Measurements from ENCODE around the gene MND1.

The MND1 gene, protein sequence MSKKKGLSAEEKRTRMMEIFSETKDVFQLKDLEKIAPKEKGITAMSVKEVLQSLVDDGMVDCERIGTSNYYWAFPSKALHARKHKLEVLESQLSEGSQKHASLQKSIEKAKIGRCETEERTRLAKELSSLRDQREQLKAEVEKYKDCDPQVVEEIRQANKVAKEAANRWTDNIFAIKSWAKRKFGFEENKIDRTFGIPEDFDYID

DNA sequence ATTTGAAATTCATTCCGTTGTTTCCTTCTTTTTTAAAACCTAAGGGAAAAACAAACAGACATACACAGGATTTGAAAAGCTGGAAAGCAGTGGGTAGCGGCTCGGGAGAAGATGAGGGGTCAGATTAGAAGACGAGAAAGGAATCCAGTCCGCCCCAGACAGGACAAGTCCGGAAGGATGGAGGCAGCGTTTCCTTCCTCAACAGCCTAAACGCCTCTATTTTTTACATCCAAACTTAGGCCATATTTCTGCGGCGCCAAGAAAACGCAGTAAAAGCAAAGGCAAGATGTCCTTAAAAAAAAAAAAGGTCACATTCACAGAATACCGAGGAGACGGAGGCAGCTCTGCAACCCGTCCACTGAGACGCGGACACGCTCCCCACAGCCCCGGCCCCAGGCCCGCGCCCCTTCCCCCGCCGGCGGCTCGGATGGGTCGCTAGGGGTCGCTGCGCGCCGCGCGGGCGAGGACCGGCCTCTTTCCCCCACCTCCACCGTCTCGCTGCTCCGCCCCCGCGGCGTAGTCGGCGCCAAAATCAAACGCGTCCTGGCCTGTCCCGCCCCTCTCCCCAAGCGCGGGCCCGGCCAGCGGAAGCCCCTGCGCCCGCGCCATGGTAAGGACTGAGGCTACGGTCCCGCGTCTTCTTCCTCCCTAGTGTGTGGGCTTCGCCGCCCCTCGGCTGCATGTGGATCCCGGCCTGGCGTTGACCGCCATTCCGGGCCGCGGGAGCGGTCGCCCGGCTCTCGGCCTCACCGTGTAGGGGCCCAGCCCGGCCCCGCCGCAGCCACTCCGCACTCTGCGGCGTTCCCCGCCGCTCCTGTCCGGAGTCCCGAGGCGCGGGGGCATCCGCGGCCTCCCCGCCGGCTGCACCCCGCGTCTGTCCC is at the start of gene MND1:
Gene MND1 (plus strand): TSS at position 558 of the 881 bp plus-strand sequence. CDS start 50 bp downstream, at position 608.
- Histone ChIP-seq H3K9me3 (ENCODE audit: insufficient read depth, low read depth, low read length) (no peaks in the 10 kb centered on the region), H3K9ac (ENCODE audit: low read depth, low read length) (peak within 1 kb of the TSS; percentile 95), H3K27ac (ENCODE audit: low read length) (peak within 1 kb of the TSS; percentile 79), H3K4me3 (ENCODE audit: low read length) (peak within 1 kb of the TSS; percentile 80), H3K27me3 (ENCODE audit: insufficient read depth, low read length) (no peaks in the 10 kb centered on the region), H3K4me1 (ENCODE audit: insufficient read depth, low read length) (peaks cover 11% of the 10 kb centered on the region; the same call in 1 of the 2 replicates), H3K36me3 (ENCODE audit: insufficient read depth, low read depth, low read length) (peaks cover 10% of the 10 kb centered on the region; the same call in 1 of the 2 replicates)

DNA sequence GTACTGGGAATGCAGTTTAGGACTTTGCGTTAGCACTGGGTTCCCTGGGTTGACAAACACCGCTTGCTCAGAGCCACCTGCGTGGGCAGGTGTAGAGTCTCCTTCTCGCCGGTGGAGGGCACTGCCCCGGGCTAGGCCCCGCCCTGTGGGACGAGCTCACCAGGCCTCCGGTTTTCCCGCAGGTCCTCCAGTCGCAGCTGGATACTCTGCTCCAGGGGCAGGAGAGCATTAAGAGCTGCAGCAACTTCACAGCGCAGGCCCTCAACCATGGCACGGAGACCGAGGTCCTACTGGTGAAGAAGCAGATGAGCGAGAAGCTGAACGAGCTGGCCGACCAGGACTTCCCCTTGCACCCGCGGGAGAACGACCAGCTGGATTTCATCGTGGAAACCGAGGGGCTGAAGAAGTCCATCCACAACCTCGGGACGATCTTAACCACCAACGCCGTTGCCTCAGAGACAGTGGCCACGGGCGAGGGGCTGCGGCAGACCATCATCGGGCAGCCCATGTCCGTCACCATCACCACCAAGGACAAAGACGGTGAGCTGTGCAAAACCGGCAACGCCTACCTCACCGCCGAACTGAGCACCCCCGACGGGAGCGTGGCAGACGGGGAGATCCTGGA is 49.2 kb upstream of the MND1 start:
- Histone ChIP-seq H3K27ac (ENCODE audit: low read length) (no peak overlapping the region), H3K4me3 (ENCODE audit: low read length) (no peak overlapping the region), H3K4me1 (ENCODE audit: insufficient read depth, low read length) (no peaks in the 10 kb centered on the region; the same call in 1 of the 2 replicates), H3K36me3 (ENCODE audit: insufficient read depth, low read depth, low read length) (peaks cover 94% of the 10 kb centered on the region), H3K9me3 (ENCODE audit: insufficient read depth, low read depth, low read length) (peaks cover 11% of the 10 kb centered on the region), H3K27me3 (ENCODE audit: insufficient read depth, low read length) (no peaks in the 10 kb centered on the region), H3K9ac (ENCODE audit: low read depth, low read length) (no peak overlapping the region)

DNA sequence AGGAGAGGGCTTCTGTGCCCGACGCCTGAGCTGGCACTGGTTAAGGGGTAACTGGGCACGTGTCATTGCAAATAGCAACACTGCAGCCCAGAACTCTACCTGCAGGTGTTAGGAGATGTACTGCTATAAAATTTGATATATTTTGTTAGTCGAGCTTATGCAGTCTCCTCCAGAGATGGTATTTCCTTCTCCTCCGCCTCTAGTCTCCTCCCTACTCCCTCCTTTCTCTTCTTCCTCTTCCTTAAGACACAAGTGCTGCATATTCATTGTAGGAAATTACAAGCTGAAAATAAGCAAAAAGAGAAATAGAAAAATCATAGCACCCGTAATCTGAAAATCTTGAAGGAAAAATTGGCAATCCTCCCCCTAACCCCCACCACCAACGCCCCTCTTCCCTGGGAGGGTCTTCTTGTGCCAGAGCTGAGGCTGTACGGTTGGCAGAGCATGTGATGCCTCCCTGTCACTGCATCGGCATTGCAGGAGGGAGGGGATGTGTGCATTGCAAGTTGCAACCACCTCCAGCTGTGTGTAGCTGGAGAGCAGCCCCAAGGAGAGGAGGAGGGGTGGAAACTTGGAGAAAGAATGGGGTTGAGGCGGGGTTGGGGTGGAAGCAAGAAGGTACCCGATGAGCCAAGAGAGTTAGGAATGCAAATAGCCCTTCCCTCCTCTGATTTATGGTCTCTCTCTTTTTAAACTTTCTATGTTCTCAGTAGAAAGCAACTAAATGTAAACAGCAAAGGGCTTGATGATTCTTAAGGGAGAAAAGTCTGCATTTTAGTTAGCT is 48.3 kb upstream of the MND1 start:
- Histone ChIP-seq H3K9ac (ENCODE audit: low read depth, low read length) (no peak overlapping the region), H3K4me1 (ENCODE audit: insufficient read depth, low read length) (no peaks in the 10 kb centered on the region; the same call in 1 of the 2 replicates), H3K27me3 (ENCODE audit: insufficient read depth, low read length) (no peaks in the 10 kb centered on the region), H3K27ac (ENCODE audit: low read length) (no peak overlapping the region), H3K9me3 (ENCODE audit: insufficient read depth, low read depth, low read length) (peaks cover 11% of the 10 kb centered on the region), H3K4me3 (ENCODE audit: low read length) (no peak overlapping the region), H3K36me3 (ENCODE audit: insufficient read depth, low read depth, low read length) (peaks cover 88% of the 10 kb centered on the region)

DNA sequence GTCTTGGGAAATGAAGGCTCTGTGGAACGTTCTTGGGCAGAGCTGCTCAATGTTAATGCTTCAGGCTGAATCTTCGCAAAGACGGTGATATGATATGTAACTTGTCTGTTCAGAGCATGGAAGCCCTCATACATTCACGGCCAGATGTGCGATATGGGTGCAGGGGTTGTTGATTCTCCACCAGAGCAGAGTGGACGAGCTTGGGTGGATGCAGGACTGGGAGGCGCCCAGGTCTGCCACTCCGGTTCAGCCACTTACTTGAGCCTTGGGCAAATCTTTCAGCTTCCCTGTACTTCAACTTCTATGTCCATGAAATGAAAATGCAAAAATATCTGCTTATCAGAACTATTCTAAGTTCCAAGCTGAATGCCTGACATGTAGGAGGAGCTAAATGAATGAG is 47.4 kb upstream of the MND1 start:
- Histone ChIP-seq H3K27ac (ENCODE audit: low read length) (no peak overlapping the region), H3K36me3 (ENCODE audit: insufficient read depth, low read depth, low read length) (peaks cover 88% of the 10 kb centered on the region), H3K4me1 (ENCODE audit: insufficient read depth, low read length) (no peaks in the 10 kb centered on the region; the same call in 1 of the 2 replicates)

DNA sequence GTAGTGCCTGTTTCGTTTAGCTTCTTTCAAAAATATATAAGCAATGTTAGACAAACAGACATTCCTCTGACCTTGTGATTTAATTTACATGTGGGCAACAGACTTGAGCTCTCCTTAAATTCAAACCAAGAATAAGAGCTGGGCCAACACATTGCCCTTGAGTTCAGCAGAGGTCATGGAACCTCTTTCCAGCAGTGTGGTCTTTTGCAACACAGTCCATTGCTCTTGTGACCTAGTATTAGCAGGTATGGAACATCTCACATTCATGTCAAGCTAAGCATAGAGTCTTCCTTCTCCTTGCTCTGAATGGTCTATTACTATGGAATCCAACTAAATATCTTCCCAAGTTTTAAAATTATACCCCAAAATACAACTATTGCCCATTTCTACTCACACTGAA is 33.7 kb upstream of the MND1 start:
- Histone ChIP-seq H3K36me3 (ENCODE audit: insufficient read depth, low read depth, low read length) (peaks cover 33% of the 10 kb centered on the region), H3K4me1 (ENCODE audit: insufficient read depth, low read length) (no peaks in the 10 kb centered on the region), H3K27ac (ENCODE audit: low read length) (no peak overlapping the region), H3K9ac (ENCODE audit: low read depth, low read length) (no peak overlapping the region), H3K27me3 (ENCODE audit: insufficient read depth, low read length) (no peaks in the 10 kb centered on the region), H3K4me3 (ENCODE audit: low read length) (no peak overlapping the region), H3K9me3 (ENCODE audit: insufficient read depth, low read depth, low read length) (no peaks in the 10 kb centered on the region)

More for the DNA sequence above, 47.4 kb upstream of the MND1 start:
- Histone ChIP-seq H3K9ac (ENCODE audit: low read depth, low read length) (no peak overlapping the region), H3K4me3 (ENCODE audit: low read length) (no peak overlapping the region), H3K9me3 (ENCODE audit: insufficient read depth, low read depth, low read length) (peaks cover 11% of the 10 kb centered on the region), H3K27me3 (ENCODE audit: insufficient read depth, low read length) (no peaks in the 10 kb centered on the region)

DNA sequence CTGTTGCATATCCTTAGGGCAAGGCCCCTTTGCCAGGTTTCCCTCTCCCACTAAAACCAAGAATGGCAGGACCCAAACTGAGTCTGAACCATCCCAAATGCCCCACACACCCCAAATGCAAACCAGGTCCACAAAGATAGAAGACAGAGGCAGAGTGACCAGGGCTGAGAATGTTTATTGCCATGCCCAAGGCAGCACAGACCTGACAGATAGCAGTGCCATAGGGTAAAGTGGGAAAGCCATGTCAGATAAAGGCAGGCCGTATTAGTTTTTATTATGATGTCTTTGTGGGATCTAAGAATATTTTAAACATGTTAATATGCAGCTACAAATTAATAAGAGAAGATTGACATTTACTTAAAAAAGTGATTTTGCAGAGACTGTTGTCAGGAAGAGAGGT is 29.6 kb upstream of the MND1 start:
- H3K4me3 ChIP-seq (ENCODE audit: low read length) = no peak overlapping the region
- H3K9ac ChIP-seq (ENCODE audit: low read depth, low read length) = no peak overlapping the region
- H3K27ac ChIP-seq (ENCODE audit: low read length) = no peak overlapping the region
- H3K36me3 ChIP-seq (ENCODE audit: insufficient read depth, low read depth, low read length) = peaks cover 32% of the 10 kb centered on the region
- no peaks in the 10 kb centered on the region for H3K4me1 ChIP-seq (ENCODE audit: insufficient read depth, low read length)
- no peaks in the 10 kb centered on the region for H3K27me3 ChIP-seq (ENCODE audit: insufficient read depth, low read length)
- no peaks in the 10 kb centered on the region for H3K9me3 ChIP-seq (ENCODE audit: insufficient read depth, low read depth, low read length)

DNA sequence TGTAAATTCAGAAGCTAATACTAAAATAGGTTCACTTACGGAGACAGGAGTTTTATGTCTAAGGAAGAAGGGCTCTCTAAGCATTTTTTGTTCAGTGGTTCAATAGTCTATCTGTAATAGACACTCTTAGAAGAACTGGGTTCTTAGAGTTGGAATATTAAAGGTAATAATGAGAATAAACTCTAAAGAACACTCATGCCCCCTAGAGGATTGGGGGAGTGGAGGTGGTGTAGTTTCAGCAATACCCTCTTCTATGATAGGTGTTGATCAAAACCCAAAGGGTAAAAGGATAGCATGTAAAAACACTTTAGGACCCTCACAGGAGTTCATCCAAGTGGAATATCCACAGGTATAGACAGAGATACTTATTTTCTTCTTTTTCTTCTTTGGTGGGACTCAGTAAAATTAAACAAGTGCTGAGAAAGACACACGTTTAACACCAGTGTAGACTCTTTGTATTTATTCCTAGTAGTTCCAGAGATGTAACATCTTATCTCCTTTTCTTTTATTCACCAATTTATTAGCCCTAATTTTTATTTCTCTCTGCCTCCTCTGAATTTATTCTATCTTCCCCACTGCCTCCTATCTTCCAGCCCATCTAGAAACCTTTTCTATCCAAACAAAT is 25.7 kb upstream of the MND1 start:
- peaks cover 55% of the 10 kb centered on the region for H3K36me3 ChIP-seq (ENCODE audit: insufficient read depth, low read depth, low read length)
- H3K9ac ChIP-seq (ENCODE audit: low read depth, low read length) = no peak overlapping the region
- H3K9me3 ChIP-seq (ENCODE audit: insufficient read depth, low read depth, low read length) = no peaks in the 10 kb centered on the region
- H3K27me3 ChIP-seq (ENCODE audit: insufficient read depth, low read length) = no peaks in the 10 kb centered on the region
- no peaks in the 10 kb centered on the region for H3K4me1 ChIP-seq (ENCODE audit: insufficient read depth, low read length)
- H3K27ac ChIP-seq (ENCODE audit: low read length) = no peak overlapping the region
- no peak overlapping the region for H3K4me3 ChIP-seq (ENCODE audit: low read length)

DNA sequence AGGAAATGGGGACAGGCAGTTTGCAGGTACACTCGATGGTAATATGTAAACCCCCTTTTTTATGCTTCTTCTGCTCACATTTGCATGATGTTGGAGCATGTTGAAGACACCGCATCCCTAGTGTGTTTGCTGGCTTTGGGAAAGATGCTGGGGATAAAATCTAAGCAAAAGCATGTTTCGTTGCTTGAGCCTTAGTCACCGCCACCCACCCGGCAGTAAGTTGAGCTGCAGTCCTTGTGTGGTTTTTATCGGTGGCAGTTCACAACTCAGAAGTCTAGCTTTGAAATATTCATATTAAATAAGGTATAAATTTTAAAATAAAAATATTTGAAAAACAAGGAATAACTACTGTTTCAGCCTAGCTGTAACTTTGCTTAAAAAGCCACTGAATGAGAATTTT is 21.7 kb upstream of the MND1 start:
- no peaks in the 10 kb centered on the region for H3K4me1 ChIP-seq (ENCODE audit: insufficient read depth, low read length)
- no peaks in the 10 kb centered on the region for H3K9me3 ChIP-seq (ENCODE audit: insufficient read depth, low read depth, low read length)
- no peak overlapping the region for H3K9ac ChIP-seq (ENCODE audit: low read depth, low read length)
- no peak overlapping the region for H3K27ac ChIP-seq (ENCODE audit: low read length)
- peaks cover 64% of the 10 kb centered on the region for H3K36me3 ChIP-seq (ENCODE audit: insufficient read depth, low read depth, low read length)
- no peaks in the 10 kb centered on the region for H3K27me3 ChIP-seq (ENCODE audit: insufficient read depth, low read length)
- no peak overlapping the region for H3K4me3 ChIP-seq (ENCODE audit: low read length)

DNA sequence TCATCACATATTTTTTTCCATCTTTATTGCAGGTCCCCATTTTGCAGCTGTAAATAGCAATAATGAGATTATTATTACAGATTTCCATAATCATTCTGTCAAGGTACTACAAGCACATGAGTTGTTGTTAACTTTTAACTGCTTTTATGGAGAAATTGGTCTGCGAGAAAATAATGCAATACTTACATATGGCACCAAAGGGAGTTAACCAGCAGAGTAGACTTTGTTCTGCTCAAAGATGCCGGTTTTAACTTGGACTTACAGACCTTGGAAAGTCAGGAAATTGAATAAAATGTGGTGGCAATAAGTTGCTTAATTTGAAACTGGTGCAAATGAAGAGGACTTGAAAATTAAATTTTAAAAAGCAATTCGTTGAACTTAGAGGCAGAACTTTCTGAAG is 20.4 kb upstream of the MND1 start:
- Histone ChIP-seq H3K27me3 (ENCODE audit: insufficient read depth, low read length) (no peaks in the 10 kb centered on the region), H3K4me3 (ENCODE audit: low read length) (no peak overlapping the region), H3K9ac (ENCODE audit: low read depth, low read length) (no peak overlapping the region), H3K36me3 (ENCODE audit: insufficient read depth, low read depth, low read length) (peaks cover 72% of the 10 kb centered on the region), H3K9me3 (ENCODE audit: insufficient read depth, low read depth, low read length) (no peaks in the 10 kb centered on the region), H3K27ac (ENCODE audit: low read length) (no peak overlapping the region), H3K4me1 (ENCODE audit: insufficient read depth, low read length) (no peaks in the 10 kb centered on the region)

DNA sequence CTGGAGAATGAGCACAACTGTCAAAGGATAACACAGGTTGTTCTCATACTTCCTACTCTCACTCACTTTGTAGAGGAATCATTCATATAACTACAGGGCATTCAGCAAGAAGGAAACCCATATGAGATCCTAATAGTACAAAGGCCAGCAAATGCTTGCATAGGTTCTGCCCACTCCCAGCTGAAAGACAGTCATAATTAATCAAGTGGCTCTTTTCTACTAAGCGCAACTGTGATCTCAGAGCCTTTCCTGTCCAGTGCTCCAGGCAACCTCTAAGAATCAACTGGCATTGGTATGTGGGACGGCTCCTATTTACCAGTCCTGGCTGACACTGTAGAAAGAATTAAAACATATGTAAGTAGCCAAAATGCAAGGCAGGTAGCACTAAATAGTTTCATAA is 18.9 kb upstream of the MND1 start:
- Histone ChIP-seq H3K27me3 (ENCODE audit: insufficient read depth, low read length) (no peaks in the 10 kb centered on the region), H3K4me1 (ENCODE audit: insufficient read depth, low read length) (no peaks in the 10 kb centered on the region), H3K9ac (ENCODE audit: low read depth, low read length) (no peak overlapping the region), H3K27ac (ENCODE audit: low read length) (no peak overlapping the region), H3K9me3 (ENCODE audit: insufficient read depth, low read depth, low read length) (no peaks in the 10 kb centered on the region), H3K4me3 (ENCODE audit: low read length) (no peak overlapping the region), H3K36me3 (ENCODE audit: insufficient read depth, low read depth, low read length) (peaks cover 77% of the 10 kb centered on the region)

DNA sequence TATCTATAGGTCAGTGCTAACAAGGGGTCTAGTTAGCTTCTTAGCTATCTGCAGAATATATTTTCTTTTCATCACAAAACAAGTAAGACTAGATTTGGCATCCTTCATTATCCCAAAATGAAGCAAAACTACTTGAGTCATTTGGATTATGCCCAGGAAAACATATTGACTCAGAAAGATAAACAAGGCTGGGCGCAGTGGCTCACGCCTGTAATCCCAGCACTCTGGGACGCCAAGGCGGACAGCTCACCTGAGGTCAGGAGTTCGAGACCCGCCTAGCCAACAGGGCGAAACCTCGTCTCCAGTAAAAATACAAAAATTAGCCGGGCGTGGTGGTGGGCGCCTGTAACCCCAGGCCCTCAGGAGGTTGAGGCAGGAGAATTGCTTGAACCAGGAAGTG is 18.0 kb upstream of the MND1 start:
- Histone ChIP-seq H3K36me3 (ENCODE audit: insufficient read depth, low read depth, low read length) (peaks cover 75% of the 10 kb centered on the region), H3K27ac (ENCODE audit: low read length) (no peak overlapping the region), H3K9me3 (ENCODE audit: insufficient read depth, low read depth, low read length) (no peaks in the 10 kb centered on the region)

More for the DNA sequence above, 18.0 kb upstream of the MND1 start:
- no peaks in the 10 kb centered on the region for H3K4me1 ChIP-seq (ENCODE audit: insufficient read depth, low read length)
- H3K9ac ChIP-seq (ENCODE audit: low read depth, low read length) = no peak overlapping the region
- H3K27me3 ChIP-seq (ENCODE audit: insufficient read depth, low read length) = no peaks in the 10 kb centered on the region
- H3K4me3 ChIP-seq (ENCODE audit: low read length) = no peak overlapping the region

Data from iPS-20b (cell line).